Mesenchymal stem cell (in vitro differentiated cells and primary cell): Measurements from ENCODE around the gene HMBS.

Source experiments
- DNase-seq: peaks from one replicate; pipeline ENCODE4 v3.0.0-alpha.2; 2013
- H2AFZ ChIP-seq: one replicate; pipeline ENCODE4 v1.6.1; 2013; ENCODE audit warnings: low read depth, mild to moderate bottlenecking, control low read depth, inconsistent platforms, low read length, moderate library complexity
- H2AK5ac ChIP-seq: 2 replicates; pipeline ENCODE4 v1.6.1; 2013; ENCODE audit warnings: low read length, moderate library complexity, mild to moderate bottlenecking, inconsistent platforms; ENCODE audit not compliant: severe bottlenecking
- H2BK120ac ChIP-seq: one replicate; pipeline ENCODE4 v1.6.1; 2013; ENCODE audit warnings: low read depth, mild to moderate bottlenecking, inconsistent platforms, low read length, moderate library complexity
- H2BK12ac ChIP-seq, 2 experiments: one replicate each; pipeline ENCODE4 v1.6.1; 2013; ENCODE audit warnings: inconsistent platforms in 2 of 2, low read length in 2 of 2, mild to moderate bottlenecking in 2 of 2, moderate library complexity in 2 of 2, control low read depth in 1 of 2
- H2BK15ac ChIP-seq: one replicate; pipeline ENCODE4 v1.6.1; 2013; ENCODE audit warnings: mild to moderate bottlenecking, low read depth, inconsistent platforms; ENCODE audit not compliant: poor library complexity, severe bottlenecking
- H2BK5ac ChIP-seq: 2 replicates; pipeline ENCODE4 v1.6.1; 2013; ENCODE audit warnings: low read depth, mild to moderate bottlenecking, low read length, control low read depth, inconsistent platforms; ENCODE audit not compliant: poor library complexity, severe bottlenecking
- H3K14ac ChIP-seq, 2 experiments: one replicate each; pipeline ENCODE4 v1.6.1; 2013; ENCODE audit warnings: inconsistent platforms in 2 of 2, low read length in 2 of 2, control low read depth in 1 of 2, mild to moderate bottlenecking in 1 of 2, moderate library complexity in 1 of 2
- H3K18ac ChIP-seq, 2 experiments: one replicate each; pipeline ENCODE4 v1.6.1; 2013; ENCODE audit warnings: inconsistent platforms in 2 of 2, low read length in 2 of 2, control low read depth in 1 of 2, low read depth in 1 of 2, mild to moderate bottlenecking in 1 of 2
- H3K23ac ChIP-seq, 2 experiments: one replicate each; pipeline ENCODE4 v1.6.1; 2013; ENCODE audit warnings: inconsistent platforms in 2 of 2, low read length in 2 of 2, mild to moderate bottlenecking in 2 of 2, moderate library complexity in 2 of 2, control low read depth in 1 of 2
- H3K27ac ChIP-seq: 2 replicates; pipeline ENCODE4 v1.5.1; 2013; ENCODE audit warnings: mild to moderate bottlenecking, moderate library complexity, low read length, control low read depth, inconsistent platforms; ENCODE audit not compliant: poor library complexity, severe bottlenecking
- H3K27me3 ChIP-seq, 2 experiments: 2 replicates each; pipeline versions ENCODE4 v1.6.1 to v1.7.0; 2013; ENCODE audit warnings: low read length in 2 of 2, mild to moderate bottlenecking in 2 of 2, moderate library complexity in 2 of 2, control low read depth in 1 of 2, inconsistent platforms in 1 of 2; ENCODE audit not compliant: control insufficient read depth in 1 of 2, insufficient read depth in 1 of 2
- H3K36me3 ChIP-seq, 2 experiments: 2 replicates each; pipeline versions ENCODE4 v1.6.1 to v1.7.0; 2013; ENCODE audit warnings: low read length in 2 of 2, control low read depth in 1 of 2, inconsistent platforms in 1 of 2, low read depth in 1 of 2, mild to moderate bottlenecking in 1 of 2; ENCODE audit not compliant: insufficient read depth in 2 of 2, control insufficient read depth in 1 of 2
- H3K4ac ChIP-seq, 2 experiments: one replicate each; pipeline ENCODE4 v1.6.1; 2013; ENCODE audit warnings: inconsistent platforms in 2 of 2, low read length in 2 of 2, mild to moderate bottlenecking in 2 of 2, moderate library complexity in 2 of 2, control low read depth in 1 of 2, low read depth in 1 of 2
- H3K4me1 ChIP-seq: 2 replicates; pipeline ENCODE4 v1.6.1; 2013; ENCODE audit warnings: low read depth, low read length, control low read depth; ENCODE audit not compliant: control insufficient read depth, insufficient read depth
- H3K4me2 ChIP-seq: 2 replicates; pipeline ENCODE4 v1.6.1; 2013; ENCODE audit warnings: low read length, mild to moderate bottlenecking, inconsistent platforms; ENCODE audit not compliant: poor library complexity, severe bottlenecking
- H3K4me3 ChIP-seq, 2 experiments: 2 replicates each; pipeline versions ENCODE4 v1.5.1 to v1.7.0; 2013; ENCODE audit warnings: low read length in 2 of 2, mild to moderate bottlenecking in 2 of 2, control low read depth in 1 of 2, low read depth in 1 of 2; ENCODE audit not compliant: insufficient read depth in 1 of 2
- H3K79me1 ChIP-seq: replicated peaks from 2 replicates; pipeline ENCODE4 v1.6.1; 2013; ENCODE audit warnings: mild to moderate bottlenecking, control low read depth, low read length, inconsistent platforms; ENCODE audit not compliant: poor library complexity, severe bottlenecking
- H3K9ac ChIP-seq: 2 replicates; pipeline ENCODE4 v1.7.0; 2013; ENCODE audit warnings: mild to moderate bottlenecking, low read length, moderate library complexity
- H3K9me3 ChIP-seq: 2 replicates; pipeline ENCODE4 v1.7.0; 2013; ENCODE audit warnings: mild to moderate bottlenecking, low read length; ENCODE audit not compliant: control insufficient read depth
- H4K8ac ChIP-seq: one replicate; pipeline ENCODE4 v1.6.1; 2013; ENCODE audit warnings: inconsistent platforms, mild to moderate bottlenecking, low read length, moderate library complexity
- H4K91ac ChIP-seq: one replicate; pipeline ENCODE4 v1.6.1; 2013; ENCODE audit warnings: mild to moderate bottlenecking, low read length, inconsistent platforms
- WGBS: methylation state at CpG from one replicate; pipeline ENCODE4 v1.1.7; 2013; ENCODE audit warnings: mixed read lengths; 5-methylcytosine and 5-hydroxymethylcytosine counted together

HMBS gene

DNA sequence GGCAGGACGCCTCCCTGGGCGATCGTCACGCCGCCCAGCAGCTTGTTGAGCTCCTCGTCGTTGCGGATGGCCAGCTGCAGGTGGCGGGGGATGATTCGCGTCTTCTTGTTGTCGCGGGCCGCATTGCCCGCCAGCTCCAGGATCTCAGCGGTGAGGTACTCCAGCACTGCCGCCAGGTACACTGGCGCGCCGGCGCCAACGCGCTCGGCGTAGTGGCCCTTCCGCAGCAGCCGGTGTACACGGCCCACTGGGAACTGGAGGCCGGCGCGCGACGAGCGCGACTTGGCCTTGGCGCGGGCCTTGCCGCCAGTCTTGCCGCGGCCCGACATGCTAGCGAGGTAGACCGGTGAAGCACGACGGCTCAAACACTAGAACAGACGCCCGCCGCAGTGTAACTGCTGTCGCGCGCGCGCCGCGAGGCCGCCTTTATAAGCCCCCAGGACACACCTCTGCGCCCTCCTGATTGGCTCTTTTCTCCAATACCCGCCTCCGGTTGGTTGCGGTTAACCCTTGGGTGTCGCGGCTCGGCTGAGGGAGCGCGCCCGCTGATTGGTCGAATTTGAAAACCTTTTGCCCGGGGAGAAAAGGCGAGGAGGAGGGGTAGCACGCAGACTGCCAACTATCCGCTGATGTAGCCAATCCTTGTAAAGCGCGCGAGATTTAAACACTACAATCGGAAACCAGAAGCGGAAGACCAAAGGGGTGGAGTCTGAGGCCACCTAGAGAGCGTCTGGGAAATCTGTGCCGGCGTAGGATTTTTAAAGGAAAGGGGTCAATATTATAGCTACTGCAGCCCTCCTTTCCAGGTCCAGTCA, 10.6 kb downstream of the HMBS start:
- H3K9me3 ChIP-seq, result no peaks in the 10 kb centered on the region
- H3K4ac ChIP-seq, result peak overlapping the region; percentile 86 to 90
- H2BK15ac ChIP-seq, result no peak overlapping the region
- H2BK5ac ChIP-seq, result no peak overlapping the region
- peak overlapping the region; percentile 55 for H3K27ac ChIP-seq
- H3K36me3 ChIP-seq, result peaks cover 33 to 61% of the 10 kb centered on the region in 2 experiments
- H3K27me3 ChIP-seq, result no peaks in the 10 kb centered on the region
- peaks cover 16% of the 10 kb centered on the region for H3K4me1 ChIP-seq
- peak overlapping the region; percentile 80 to 85 for H3K18ac ChIP-seq
- no peak overlapping the region for H2AFZ ChIP-seq
- H4K91ac ChIP-seq, result peak overlapping the region; percentile 78
- WGBS, result under 1% methylated on average over 76 of the region's 79 CpGs
- H2BK120ac ChIP-seq, result no peak overlapping the region
- peak overlapping the region; percentile 96 for H3K4me2 ChIP-seq
- H3K9ac ChIP-seq, result peak overlapping the region; percentile 89
- peak overlapping the region; percentile 33 for H4K8ac ChIP-seq
- H3K4me3 ChIP-seq, result peak overlapping the region; percentile 85 to 94
- peak overlapping the region in 1 of 2 experiments; percentile 98 for H3K14ac ChIP-seq
- peak overlapping the region in 1 of 2 experiments; percentile 95 for H3K23ac ChIP-seq
- H2BK12ac ChIP-seq, result peak overlapping the region in 1 of 2 experiments; percentile 56
- H2AK5ac ChIP-seq, result no peak overlapping the region
- DNase-seq, result peak; percentile 100
- H3K79me1 ChIP-seq, result peaks cover 12% of the 10 kb centered on the region

- no peak overlapping the region for H2BK12ac ChIP-seq
Measured at GRCh38 chr11:119099711-119100110, 15.0 kb downstream of the HMBS start.

GRCh38 chr11:119100246-119100970, 15.7 kb downstream of the HMBS start:
- peak overlapping the region; percentile 89 for H4K8ac ChIP-seq
- H4K91ac ChIP-seq, result no peak overlapping the region
- 50% methylated on average over 11 of the region's 11 CpGs for WGBS

More at GRCh38 chr11:119099711-119100110, 15.0 kb downstream of the HMBS start:
- H3K9me3 ChIP-seq, result no peaks in the 10 kb centered on the region
- no peak overlapping the region for H4K8ac ChIP-seq
- H3K23ac ChIP-seq, result no peak overlapping the region
- no peak overlapping the region for H2AFZ ChIP-seq
- H3K4me2 ChIP-seq, result no peak overlapping the region
- no peak for DNase-seq
- no peak overlapping the region for H3K4ac ChIP-seq
- no peak overlapping the region for H2AK5ac ChIP-seq
- peak overlapping the region; percentile 95 for H3K9ac ChIP-seq
- H2BK120ac ChIP-seq, result no peak overlapping the region
- no peak overlapping the region for H3K27ac ChIP-seq
- H3K18ac ChIP-seq, result no peak overlapping the region
- H3K79me1 ChIP-seq, result peaks cover 21% of the 10 kb centered on the region
- H3K36me3 ChIP-seq, result peaks cover 15 to 33% of the 10 kb centered on the region in 2 experiments
- peaks cover 13% of the 10 kb centered on the region for H3K4me1 ChIP-seq
- WGBS, result 99% methylated on average over 4 of the region's 6 CpGs
- no peak overlapping the region for H3K14ac ChIP-seq
- H3K27me3 ChIP-seq, result no peaks in the 10 kb centered on the region
- H4K91ac ChIP-seq, result no peak overlapping the region
- H3K4me3 ChIP-seq, result peak overlapping the region in 1 of 2 experiments; percentile 95
- no peak overlapping the region for H2BK5ac ChIP-seq
- H2BK15ac ChIP-seq, result no peak overlapping the region

More at GRCh38 chr11:119100246-119100970, 15.7 kb downstream of the HMBS start:
- Histone ChIP-seq H3K4me3 (peak overlapping the region; percentile 65 to 95), H3K4me2 (peak overlapping the region; percentile 79), H2BK120ac (no peak overlapping the region), H3K9ac (peak overlapping the region; percentile 95), H3K18ac (no peak overlapping the region), H3K23ac (no peak overlapping the region), H2BK12ac (no peak overlapping the region), H3K9me3 (no peaks in the 10 kb centered on the region), H2BK5ac (no peak overlapping the region), H3K79me1 (peaks cover 21% of the 10 kb centered on the region), H3K36me3 (peaks cover 15 to 33% of the 10 kb centered on the region in 2 experiments), H3K4me1 (peaks cover 13% of the 10 kb centered on the region), H2AK5ac (no peak overlapping the region), H2AFZ (no peak overlapping the region), H2BK15ac (peak overlapping the region; percentile 0), H3K27ac (no peak overlapping the region), H3K4ac (peak overlapping the region in 1 of 2 experiments; percentile 12), H3K14ac (peak overlapping the region in 1 of 2 experiments; percentile 5), H3K27me3 (no peaks in the 10 kb centered on the region)
- peak; percentile 64 for DNase-seq
